ENCODE data around the gene HYI. TPM values are rescaled to one million over a fixed set of nuclear protein-coding genes. Genes with fewer than 3 reads are reported as not detected.

HYI gene
- total RNA-seq, 4 donors from 2014 or later: 40.3 to 121 (median 49.1) TPM

DNA sequence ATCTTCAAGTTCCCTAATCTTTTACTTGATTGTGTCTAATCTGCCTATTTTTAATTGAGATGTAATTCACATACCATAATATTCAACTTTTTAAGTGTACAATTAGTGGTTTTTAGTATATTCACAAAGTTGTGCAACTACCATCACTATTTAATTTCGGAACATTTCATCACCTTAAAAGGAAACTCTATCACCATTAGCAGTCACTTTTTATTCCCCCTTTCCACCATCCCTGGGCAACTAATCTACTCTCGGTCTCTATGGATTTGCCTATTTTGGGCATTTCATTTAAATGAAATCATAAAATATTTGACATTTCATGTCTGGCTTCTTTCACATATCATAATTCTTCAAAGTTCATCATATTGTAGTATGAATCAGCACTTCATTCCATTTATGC lies 30.6 kb upstream of the HYI start:
- no peak for TF ChIP-seq CTCF (IDR thresholded peaks at IDR 0.05; ENCODE audit: low read depth)

- TF ChIP-seq CTCF (IDR thresholded peaks at IDR 0.05; ENCODE audit: low read depth): no peak
Observed at GRCh38 chr1:43482215-43482614, 28.5 kb upstream of the HYI start.

GRCh38 chr1:43481491-43481890 lies 27.8 kb upstream of the HYI start:
- TF ChIP-seq CTCF (IDR thresholded peaks at IDR 0.05; ENCODE audit: low read depth): no peak

DNA sequence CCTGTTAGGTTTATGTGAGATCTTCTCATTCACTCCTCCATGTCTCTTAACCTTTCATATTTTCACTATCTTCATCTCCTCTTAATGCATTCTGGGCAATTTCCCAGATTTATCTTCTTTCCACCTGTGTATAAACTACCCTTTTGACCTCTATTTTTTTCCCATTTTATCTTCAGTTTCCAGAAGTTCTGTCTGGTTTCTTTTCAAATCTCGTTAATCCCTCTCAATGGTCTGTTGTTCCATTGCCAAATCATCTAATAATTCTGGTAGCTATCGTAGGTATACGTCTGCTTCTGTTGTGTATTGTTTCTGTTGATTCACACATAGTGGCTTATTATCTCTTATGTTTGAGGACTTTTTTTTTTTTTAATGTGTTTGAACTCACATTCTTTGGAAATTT lies 25.7 kb upstream of the HYI start:
- TF ChIP-seq CTCF (IDR thresholded peaks at IDR 0.05; ENCODE audit: low read depth): no peak

DNA sequence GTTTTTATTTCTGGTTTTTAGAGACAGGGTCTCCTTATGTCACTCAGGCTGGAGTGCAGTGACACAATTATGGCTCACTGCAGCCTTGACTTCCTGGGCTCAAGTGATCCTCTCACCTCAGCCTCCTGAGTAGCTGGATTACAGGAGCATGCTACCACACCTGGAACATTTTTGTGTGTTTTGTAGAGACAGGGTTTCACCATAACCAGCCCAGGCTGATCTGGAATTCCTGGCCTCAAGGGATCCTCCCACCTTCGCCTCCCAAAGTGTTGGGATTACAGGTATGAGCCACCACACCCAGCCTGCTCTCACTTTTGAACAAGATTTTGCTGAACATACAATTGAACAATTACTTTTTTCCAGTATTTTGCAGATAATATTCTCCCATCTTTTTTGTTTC lies 24.0 kb upstream of the HYI start:
- TF ChIP-seq CTCF (IDR thresholded peaks at IDR 0.05; ENCODE audit: low read depth): no peak

DNA sequence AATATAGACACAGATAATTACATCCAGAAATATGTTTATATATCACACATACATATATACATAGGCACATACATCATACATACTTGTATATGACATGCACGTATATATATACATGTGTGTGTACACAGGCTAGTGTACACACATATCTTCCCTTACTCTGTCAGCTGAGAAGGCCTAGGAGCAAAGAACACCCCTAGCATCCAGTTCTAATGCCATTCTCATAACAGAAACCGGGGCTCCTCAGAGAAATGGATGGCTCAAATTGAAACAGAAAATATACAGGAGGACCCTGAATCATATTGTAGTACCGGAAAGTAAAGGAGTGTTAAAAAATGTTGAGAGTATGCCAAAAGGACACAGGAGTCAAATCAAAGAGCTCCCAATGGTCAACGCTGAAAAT lies 19.7 kb upstream of the HYI start:
- TF ChIP-seq CTCF (IDR thresholded peaks at IDR 0.05; ENCODE audit: low read depth): no peak

- no peak for TF ChIP-seq CTCF (IDR thresholded peaks at IDR 0.05; ENCODE audit: low read depth)
Observed at GRCh38 chr1:43472087-43472462, 18.3 kb upstream of the HYI start.

DNA sequence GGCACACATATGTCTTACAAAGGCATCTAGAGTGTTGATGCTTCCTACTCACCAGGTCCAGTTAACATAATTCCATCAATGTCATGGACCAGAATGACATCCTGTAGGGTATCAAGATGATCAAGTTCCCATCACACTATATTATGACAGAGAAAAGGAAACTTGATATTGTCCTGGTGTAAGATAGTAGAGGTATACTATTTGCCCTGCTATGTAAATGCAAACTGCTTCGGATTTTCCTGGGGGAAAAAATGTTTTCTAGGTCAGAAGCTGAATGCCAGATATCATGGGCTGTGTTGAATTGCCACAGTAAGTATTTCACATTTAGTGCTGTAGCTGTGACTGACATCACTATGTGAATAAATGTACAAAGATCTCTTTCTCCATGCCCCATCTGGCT lies 16.2 kb upstream of the HYI start:
- TF ChIP-seq CTCF (IDR thresholded peaks at IDR 0.05; ENCODE audit: low read depth): no peak

All from subcutaneous adipose tissue (tissue), 4 donors.